SK-N-SH (cell line): Measurements from ENCODE around the gene GKN1. TPM values are rescaled to one million over a fixed set of nuclear protein-coding genes. Genes with fewer than 3 reads are reported as not detected.

Experiments used
- CTCF ChIA-PET: fragments of 300-600, 350-600 bp; formaldehyde crosslinking; extraction: SDS; loops from one replicate; lab custom pipeline; 2021; lab: Yijun Ruan, JAX
- POLR2A ChIA-PET: fragments of 350-600 bp; sonication (Branson Sonifier 250); formaldehyde crosslinking; extraction: SDS; loops from one replicate; lab custom pipeline; 2020; ENCODE audit warnings: antibody characterized with exemption, inconsistent platforms; lab: Yijun Ruan, JAX
- DNase-seq: peaks from one replicate; pipeline ENCODE4 v3.0.0; 2012
- H2AFZ ChIP-seq: fragments of 200-600 bp; sonication (generic); 2 replicates; pipeline ENCODE4 v1.8.1; 2016; ENCODE audit warnings: antibody characterized with exemption, mild to moderate bottlenecking, low read depth
- H3F3A ChIP-seq: fragments of 200-600 bp; sonication (generic); replicated peaks from 2 replicates; pipeline ENCODE3; 2016; ENCODE audit warnings: antibody characterized with exemption, mild to moderate bottlenecking; ENCODE audit not compliant: insufficient read depth
- H3K27ac ChIP-seq, 2 experiments: fragments of 200-500 bp in 1 of 2; fragments of 200-600 bp in 1 of 2; sonication (Bioruptor generic) in 1 of 2; sonication (generic), shearing (Covaris generic) in 1 of 2; 2 replicates each; pipeline versions ENCODE4 v1.5.1 to v1.6.1; 2014 to 2016; ENCODE audit warnings: low read depth in 2 of 2, inconsistent platforms in 1 of 2, low read length in 1 of 2, mild to moderate bottlenecking in 1 of 2, mixed read lengths in 1 of 2
- H3K27me3 ChIP-seq: fragments of 200-600 bp; sonication (generic), shearing (Covaris generic); 2 replicates; pipeline ENCODE4 v1.6.1; 2016; ENCODE audit warnings: mixed run types; ENCODE audit not compliant: insufficient read depth
- H3K36me3 ChIP-seq, 2 experiments: fragments of 200-500 bp in 1 of 2; fragments of 200-600 bp in 1 of 2; sonication (Bioruptor generic) in 1 of 2; sonication (generic) in 1 of 2; replicated peaks in 1 of 2; 2 replicates each; pipeline versions ENCODE3 to v1.5.1; 2014 to 2016; ENCODE audit warnings: low read length in 1 of 2, mild to moderate bottlenecking in 1 of 2; ENCODE audit not compliant: insufficient read depth in 2 of 2, control insufficient read depth in 1 of 2
- H3K4me1 ChIP-seq, 2 experiments: fragments of 200-500 bp in 1 of 2; fragments of 200-600 bp in 1 of 2; sonication (Bioruptor generic) in 1 of 2; sonication (generic), shearing (Covaris generic) in 1 of 2; 2 replicates each; pipeline versions ENCODE4 v1.5.1 to v1.6.1; 2014 to 2016; ENCODE audit warnings: low read depth in 1 of 2, low read length in 1 of 2, mixed run types in 1 of 2; ENCODE audit not compliant: insufficient read depth in 2 of 2, control insufficient read depth in 1 of 2
- H3K4me2 ChIP-seq: fragments of 200-600 bp; sonication (generic), shearing (Covaris generic); 2 replicates; pipeline ENCODE4 v1.6.1; 2017; ENCODE audit warnings: mixed run types
- H3K4me3 ChIP-seq, 2 experiments: fragments of 200-500 bp in 1 of 2; fragments of 200-600 bp in 1 of 2; sonication (Bioruptor generic) in 1 of 2; sonication (generic), shearing (Covaris generic) in 1 of 2; 2 replicates each; pipeline versions ENCODE4 v1.5.1 to v1.8.1; 2014 to 2016; ENCODE audit warnings: low read depth in 2 of 2, inconsistent platforms in 1 of 2, low read length in 1 of 2, mild to moderate bottlenecking in 1 of 2, mixed read lengths in 1 of 2, moderate library complexity in 1 of 2
- H3K79me2 ChIP-seq: fragments of 200-600 bp; sonication (generic); 2 replicates; pipeline ENCODE4 v1.8.1; 2017; ENCODE audit warnings: mild to moderate bottlenecking; ENCODE audit not compliant: insufficient read depth
- H3K9ac ChIP-seq: fragments of 200-600 bp; sonication (generic); 2 replicates; pipeline ENCODE4 v1.6.1; 2017; ENCODE audit warnings: mixed run types
- H3K9me2 ChIP-seq: fragments of 200-600 bp; sonication (generic); 2 replicates; pipeline ENCODE4 v1.6.1; 2017; ENCODE audit warnings: mixed run types
- H3K9me3 ChIP-seq: fragments of 200-600 bp; sonication (generic); 2 replicates; pipeline ENCODE4 v1.6.1; 2017; ENCODE audit warnings: mixed run types, mild to moderate bottlenecking, moderate library complexity
- H4K20me1 ChIP-seq: fragments of 200-600 bp; sonication (generic); 2 replicates; pipeline ENCODE4 v1.6.1; 2017; ENCODE audit warnings: mild to moderate bottlenecking, mixed run types; ENCODE audit not compliant: insufficient read depth
- ELF1 ChIP-seq: IDR thresholded peaks from 2 replicates; pipeline ENCODE4 v1.4.0; 2012
- FOXJ3 ChIP-seq: sonication (generic); formaldehyde crosslinking; IDR thresholded peaks from 2 replicates; pipeline ENCODE4 v1.5.1; 2020; ENCODE audit warnings: mild to moderate bottlenecking, missing genetic modification reagents
- GABPA ChIP-seq: IDR thresholded peaks from 2 replicates; pipeline ENCODE4 v1.4.0; 2012; ENCODE audit warnings: low read depth, mild to moderate bottlenecking
- JUND ChIP-seq: IDR thresholded peaks from 2 replicates; pipeline ENCODE4 v1.4.0; 2012
- MXI1 ChIP-seq: IDR thresholded peaks from 2 replicates; pipeline ENCODE4 v1.6.1; 2012; ENCODE audit warnings: mild to moderate bottlenecking, low read depth, low read length, improper control_type of control experiment
- POLR2AphosphoS5 ChIP-seq: IDR thresholded peaks from 2 replicates; pipeline ENCODE4 v1.6.1; 2012; ENCODE audit warnings: low read depth, low read length
- RAD21 ChIP-seq: IDR thresholded peaks from 2 replicates; pipeline ENCODE4 v1.6.1; 2012; ENCODE audit warnings: mild to moderate bottlenecking, low read length
- REST ChIP-seq: IDR thresholded peaks from 2 replicates; pipeline ENCODE4 v1.6.1; 2012; ENCODE audit warnings: mild to moderate bottlenecking, low read depth, low read length, moderate library complexity
- SIN3A ChIP-seq: IDR thresholded peaks from 2 replicates; pipeline ENCODE4 v1.6.1; 2012; ENCODE audit warnings: low read depth, mild to moderate bottlenecking, low read length, moderate library complexity, borderline replicate concordance
- SMC3 ChIP-seq: IDR thresholded peaks from 2 replicates; pipeline ENCODE4 v1.6.1; 2012; ENCODE audit warnings: low read depth, low read length, improper control_type of control experiment
- TAF1 ChIP-seq: IDR thresholded peaks from 2 replicates; pipeline ENCODE4 v1.6.1; 2012; ENCODE audit warnings: low read depth, mild to moderate bottlenecking, low read length, moderate library complexity, borderline replicate concordance
- USF2 ChIP-seq: fragments of 150-350 bp; IDR thresholded peaks from 2 replicates; pipeline ENCODE4 v1.6.1; 2017; ENCODE audit warnings: antibody characterized with exemption, low read length, low read depth, borderline replicate concordance
- YY1 ChIP-seq: IDR thresholded peaks from 2 replicates; pipeline ENCODE4 v1.4.0; 2012; ENCODE audit warnings: low read depth, mild to moderate bottlenecking
- ZBTB33 ChIP-seq: IDR thresholded peaks from 2 replicates; pipeline ENCODE4 v1.4.0; 2012; ENCODE audit warnings: low read depth, borderline replicate concordance
- WGBS: methylation state at CpG from one replicate; pipeline ENCODE4 v1.1.6; 2017; ENCODE audit warnings: low lambda C conversion rate; 5-methylcytosine and 5-hydroxymethylcytosine counted together
- polyA plus RNA-seq, 3 experiments: library from polyadenylated mRNA; depleted of rRNA; stranded (reverse); fragments of >200 nt; gene quantifications; 2 replicates each; pipeline ENCODE4 v1.2.3, GENCODE V29; 2012
- TF ChIP-seq, protein P1 (sequence below): fragments of 200-600 bp; sonication (generic); IDR thresholded peaks from 2 replicates; pipeline ENCODE4 v1.6.1; 2017; ENCODE audit warnings: antibody characterized with exemption, mild to moderate bottlenecking, moderate library complexity
- TF ChIP-seq, protein P2 (sequence below): fragments of 150-350 bp; IDR thresholded peaks from 2 replicates; pipeline ENCODE4 v1.6.1; 2016; ENCODE audit warnings: mild to moderate bottlenecking, low read depth, low read length

The GKN1 gene
- polyA plus RNA-seq, 1 of the 3 experiments (the other 2 are of a cell fraction) = not detected

- H2AFZ ChIP-seq = no peak overlapping the region
- H3F3A ChIP-seq = no peaks in the 10 kb centered on the region
- no peak overlapping the region for H3K27ac ChIP-seq
- H3K27me3 ChIP-seq = no peaks in the 10 kb centered on the region
- TF ChIP-seq ELF1 (no peak), SMC3 (no peak), RAD21 (no peak), MXI1 (no peak), YY1 (no peak), TAF1 (no peak), SIN3A (no peak), POLR2AphosphoS5 (no peak), FOXJ3 (CRISPR knock-in tag) (no peak), JUND (no peak), GABPA (no peak), ZBTB33 (no peak), REST (no peak), USF2 (no peak)
- TF ChIP-seq, protein P1, sequence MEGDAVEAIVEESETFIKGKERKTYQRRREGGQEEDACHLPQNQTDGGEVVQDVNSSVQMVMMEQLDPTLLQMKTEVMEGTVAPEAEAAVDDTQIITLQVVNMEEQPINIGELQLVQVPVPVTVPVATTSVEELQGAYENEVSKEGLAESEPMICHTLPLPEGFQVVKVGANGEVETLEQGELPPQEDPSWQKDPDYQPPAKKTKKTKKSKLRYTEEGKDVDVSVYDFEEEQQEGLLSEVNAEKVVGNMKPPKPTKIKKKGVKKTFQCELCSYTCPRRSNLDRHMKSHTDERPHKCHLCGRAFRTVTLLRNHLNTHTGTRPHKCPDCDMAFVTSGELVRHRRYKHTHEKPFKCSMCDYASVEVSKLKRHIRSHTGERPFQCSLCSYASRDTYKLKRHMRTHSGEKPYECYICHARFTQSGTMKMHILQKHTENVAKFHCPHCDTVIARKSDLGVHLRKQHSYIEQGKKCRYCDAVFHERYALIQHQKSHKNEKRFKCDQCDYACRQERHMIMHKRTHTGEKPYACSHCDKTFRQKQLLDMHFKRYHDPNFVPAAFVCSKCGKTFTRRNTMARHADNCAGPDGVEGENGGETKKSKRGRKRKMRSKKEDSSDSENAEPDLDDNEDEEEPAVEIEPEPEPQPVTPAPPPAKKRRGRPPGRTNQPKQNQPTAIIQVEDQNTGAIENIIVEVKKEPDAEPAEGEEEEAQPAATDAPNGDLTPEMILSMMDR = no peak
- TF ChIP-seq, protein P2, sequence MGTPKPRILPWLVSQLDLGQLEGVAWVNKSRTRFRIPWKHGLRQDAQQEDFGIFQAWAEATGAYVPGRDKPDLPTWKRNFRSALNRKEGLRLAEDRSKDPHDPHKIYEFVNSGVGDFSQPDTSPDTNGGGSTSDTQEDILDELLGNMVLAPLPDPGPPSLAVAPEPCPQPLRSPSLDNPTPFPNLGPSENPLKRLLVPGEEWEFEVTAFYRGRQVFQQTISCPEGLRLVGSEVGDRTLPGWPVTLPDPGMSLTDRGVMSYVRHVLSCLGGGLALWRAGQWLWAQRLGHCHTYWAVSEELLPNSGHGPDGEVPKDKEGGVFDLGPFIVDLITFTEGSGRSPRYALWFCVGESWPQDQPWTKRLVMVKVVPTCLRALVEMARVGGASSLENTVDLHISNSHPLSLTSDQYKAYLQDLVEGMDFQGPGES = no peak
- H3K4me2 ChIP-seq = no peak overlapping the region
- ChIA-PET CTCF (interaction anchor here (0.6 to 3.5 kb wide), 5 partner anchors 11 to 469 kb away, joined by 3 to 15 read pairs (median 10); no protein-coding TSS in a partner anchor), POLR2A (no interaction called here)
- H4K20me1 ChIP-seq = no peaks in the 10 kb centered on the region
- peaks cover 2 to 20% of the 10 kb centered on the region in 2 experiments; a peak in 3 of 4 replicates for H3K4me1 ChIP-seq
- no peaks in the 10 kb centered on the region for H3K9me3 ChIP-seq
- no peak for DNase-seq
- H3K79me2 ChIP-seq = no peaks in the 10 kb centered on the region
- no peak overlapping the region for H3K4me3 ChIP-seq
- H3K36me3 ChIP-seq = no peaks in the 10 kb centered on the region
- no peaks in the 10 kb centered on the region for H3K9me2 ChIP-seq
- 66% methylated on average over 4 of the region's 4 CpGs for WGBS
- H3K9ac ChIP-seq = no peak overlapping the region
These were observed 42.0 kb upstream of the GKN1 start for GRCh38 chr2:68932402-68932801.
